NCI-H1930 (cell line): ENCODE data around the gene SETDB1.
A peak's percentile ranks its signal among the peaks of the same experiment; 100 is the strongest.

Experiments used
- DNase-seq, 2 experiments: peaks; one replicate each; lab custom pipeline; 2025; lab: John Stamatoyannopoulos, UW

Gene SETDB1

GRCh38 chr1:150931773-150932172 lies 5.6 kb downstream of the SETDB1 start:
- DNase-seq: peak in 1 of 2 experiments; percentile 9

- no peak for DNase-seq
Measured at GRCh38 chr1:150944856-150945255, 18.7 kb downstream of the SETDB1 start.

GRCh38 chr1:150954708-150955107 lies 28.5 kb downstream of the SETDB1 start:
- no peak for DNase-seq

GRCh38 chr1:150955280-150955679 lies 29.1 kb downstream of the SETDB1 start:
- DNase-seq: no peak

- DNase-seq: no peak
Measured at GRCh38 chr1:150957666-150958065, 31.5 kb downstream of the SETDB1 start.

- DNase-seq: no peak
Measured at GRCh38 chr1:150960646-150961045, 34.5 kb downstream of the SETDB1 start.

GRCh38 chr1:150961756-150962155 lies 35.6 kb downstream of the SETDB1 start:
- DNase-seq: no peak

- DNase-seq: no peak
Measured at GRCh38 chr1:150963321-150964163, 37.4 kb downstream of the SETDB1 start.

- DNase-seq: no peak
Measured at GRCh38 chr1:150964164-150964489, 38.0 kb downstream of the SETDB1 start.

GRCh38 chr1:150965605-150966004 lies 39.4 kb downstream of the SETDB1 start:
- DNase-seq: no peak

GRCh38 chr1:150966011-150966410 lies 39.8 kb downstream of the SETDB1 start:
- no peak for DNase-seq

GRCh38 chr1:150967936-150968335 lies 41.8 kb downstream of the SETDB1 start:
- no peak for DNase-seq

GRCh38 chr1:150968491-150968890 lies 42.3 kb downstream of the SETDB1 start:
- DNase-seq: no peak

GRCh38 chr1:150969626-150970025 lies 43.5 kb downstream of the SETDB1 start:
- DNase-seq: no peak

GRCh38 chr1:150970808-150971582 lies 44.8 kb downstream of the SETDB1 start:
- DNase-seq: no peak

- DNase-seq: no peak
Measured at GRCh38 chr1:150971583-150972416, 45.6 kb downstream of the SETDB1 start.

GRCh38 chr1:150972417-150972940 lies 46.3 kb downstream of the SETDB1 start:
- DNase-seq: no peak

GRCh38 chr1:150973258-150973835 lies 47.2 kb downstream of the SETDB1 start:
- no peak for DNase-seq

GRCh38 chr1:150973836-150974579 lies 47.8 kb downstream of the SETDB1 start:
- DNase-seq: no peak

GRCh38 chr1:150974580-150975478 lies 48.7 kb downstream of the SETDB1 start, which contains the start of gene CERS2:
Gene CERS2, minus strand, starts transcription at chr1:150974835. Its CDS starts 5,745 bp downstream, at chr1:150969090.
- peak; percentile 33 to 39 for DNase-seq
